Stomach (tissue), 4 donors: Measurements from ENCODE around the gene PDE4C.

Source experiments
- POLR2A ChIP-seq, 4 donors: fragments of 450-650 bp; IDR thresholded peaks; one replicate each; pipeline ENCODE4 v1.6.1; 2016; ENCODE audit warnings: antibody characterized with exemption in 4 of 4, control low read depth in 2 of 4, mild to moderate bottlenecking in 1 of 4, moderate library complexity in 1 of 4
- POLR2AphosphoS5 ChIP-seq, 3 donors: sonication (generic); formaldehyde crosslinking; IDR thresholded peaks; one replicate each; pipeline ENCODE4 v1.6.1; 2016; ENCODE audit warnings: antibody characterized with exemption in 3 of 3
- TF ChIP-seq, protein P1 (sequence below), 7 experiments: fragments of 450-650 bp in 4 of 7; fragments of 200-600 bp in 3 of 7; sonication (generic) in 3 of 7; IDR thresholded peaks; one replicate each; pipeline ENCODE4 v1.5.1; 2016 to 2019; ENCODE audit warnings: antibody characterized with exemption in 7 of 7, control low read depth in 2 of 7, mild to moderate bottlenecking in 1 of 7

- TF ChIP-seq, protein P1, sequence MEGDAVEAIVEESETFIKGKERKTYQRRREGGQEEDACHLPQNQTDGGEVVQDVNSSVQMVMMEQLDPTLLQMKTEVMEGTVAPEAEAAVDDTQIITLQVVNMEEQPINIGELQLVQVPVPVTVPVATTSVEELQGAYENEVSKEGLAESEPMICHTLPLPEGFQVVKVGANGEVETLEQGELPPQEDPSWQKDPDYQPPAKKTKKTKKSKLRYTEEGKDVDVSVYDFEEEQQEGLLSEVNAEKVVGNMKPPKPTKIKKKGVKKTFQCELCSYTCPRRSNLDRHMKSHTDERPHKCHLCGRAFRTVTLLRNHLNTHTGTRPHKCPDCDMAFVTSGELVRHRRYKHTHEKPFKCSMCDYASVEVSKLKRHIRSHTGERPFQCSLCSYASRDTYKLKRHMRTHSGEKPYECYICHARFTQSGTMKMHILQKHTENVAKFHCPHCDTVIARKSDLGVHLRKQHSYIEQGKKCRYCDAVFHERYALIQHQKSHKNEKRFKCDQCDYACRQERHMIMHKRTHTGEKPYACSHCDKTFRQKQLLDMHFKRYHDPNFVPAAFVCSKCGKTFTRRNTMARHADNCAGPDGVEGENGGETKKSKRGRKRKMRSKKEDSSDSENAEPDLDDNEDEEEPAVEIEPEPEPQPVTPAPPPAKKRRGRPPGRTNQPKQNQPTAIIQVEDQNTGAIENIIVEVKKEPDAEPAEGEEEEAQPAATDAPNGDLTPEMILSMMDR (IDR thresholded peaks at IDR 0.05) = no peak
- TF ChIP-seq POLR2AphosphoS5 (IDR thresholded peaks at IDR 0.05) (no peak), POLR2A (IDR thresholded peaks at IDR 0.05) (no peak)
Measured at GRCh38 chr19:18220632-18221275, 5.5 kb downstream of the PDE4C start.
